ENCODE results near the gene SIL1.
"Not testable (repeated sequence)": the region's sequence is repeated elsewhere in the genome, so short reads cannot be mapped to it uniquely, and the experiment has no call there.

SIL1 gene

DNA sequence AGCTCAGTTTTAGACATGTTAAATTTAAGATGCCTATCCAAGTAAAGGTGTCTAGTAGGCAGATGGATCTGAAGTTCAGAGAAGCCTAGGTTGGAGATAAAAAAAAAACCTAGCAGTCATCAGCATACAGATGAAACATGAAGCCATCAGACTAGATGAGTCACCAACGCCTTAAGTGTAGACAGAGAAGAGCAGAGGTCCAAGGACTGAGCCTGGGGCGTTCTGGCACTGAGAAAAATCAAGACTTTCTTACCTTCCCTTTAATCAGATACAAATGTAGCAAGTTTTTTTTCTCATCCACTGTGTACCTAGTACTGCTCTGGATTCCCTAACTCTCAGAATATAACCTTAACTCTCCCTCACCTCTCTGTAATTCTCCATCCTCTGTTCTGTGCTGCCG, 97.3 kb downstream of the SIL1 start:
- DNase-seq, result no peak

DNA sequence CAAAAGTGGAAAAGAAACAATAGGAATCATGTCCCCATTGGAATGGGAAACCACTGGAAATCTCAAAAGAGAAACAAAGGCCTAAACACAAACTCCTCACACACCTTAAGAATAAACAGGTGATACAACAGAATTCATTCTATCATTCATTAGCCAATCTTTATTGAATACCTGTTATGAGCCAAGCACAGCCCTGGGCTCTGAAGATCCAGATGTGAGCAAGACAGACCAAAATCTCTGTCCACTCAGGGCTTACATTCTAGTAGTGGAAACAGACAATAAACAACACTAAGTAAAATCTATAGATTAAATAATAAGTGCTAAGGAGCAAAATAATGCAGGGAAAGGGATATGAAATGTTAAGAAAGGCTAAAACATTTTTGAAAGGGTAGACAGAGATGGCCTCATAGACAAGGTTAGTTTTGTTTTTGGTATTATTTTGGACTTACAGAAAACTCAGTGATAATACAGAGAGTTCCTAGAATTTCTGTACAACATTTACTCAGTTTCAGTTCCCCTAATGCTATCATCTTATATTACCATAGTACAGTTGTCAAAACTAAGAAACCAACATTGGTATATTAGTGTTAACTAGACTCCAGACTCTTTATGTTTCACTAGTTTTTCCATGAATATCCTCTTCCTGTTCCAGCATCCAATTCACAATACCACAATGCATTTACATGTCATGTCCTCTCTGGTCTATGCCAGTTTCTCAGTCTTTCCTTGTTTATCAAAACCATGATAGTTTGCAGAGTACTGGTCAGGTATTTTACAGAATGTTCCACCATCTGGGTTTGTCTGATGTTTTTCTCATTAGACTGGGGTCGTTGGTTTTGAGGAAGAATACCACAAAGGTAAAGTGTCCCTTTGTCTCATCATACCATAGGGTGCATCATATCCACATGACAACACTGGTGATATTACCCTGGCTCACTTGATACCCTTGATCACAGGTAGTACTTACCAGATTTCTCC, 103.7 kb downstream of the SIL1 start:
- no peak for DNase-seq

DNA sequence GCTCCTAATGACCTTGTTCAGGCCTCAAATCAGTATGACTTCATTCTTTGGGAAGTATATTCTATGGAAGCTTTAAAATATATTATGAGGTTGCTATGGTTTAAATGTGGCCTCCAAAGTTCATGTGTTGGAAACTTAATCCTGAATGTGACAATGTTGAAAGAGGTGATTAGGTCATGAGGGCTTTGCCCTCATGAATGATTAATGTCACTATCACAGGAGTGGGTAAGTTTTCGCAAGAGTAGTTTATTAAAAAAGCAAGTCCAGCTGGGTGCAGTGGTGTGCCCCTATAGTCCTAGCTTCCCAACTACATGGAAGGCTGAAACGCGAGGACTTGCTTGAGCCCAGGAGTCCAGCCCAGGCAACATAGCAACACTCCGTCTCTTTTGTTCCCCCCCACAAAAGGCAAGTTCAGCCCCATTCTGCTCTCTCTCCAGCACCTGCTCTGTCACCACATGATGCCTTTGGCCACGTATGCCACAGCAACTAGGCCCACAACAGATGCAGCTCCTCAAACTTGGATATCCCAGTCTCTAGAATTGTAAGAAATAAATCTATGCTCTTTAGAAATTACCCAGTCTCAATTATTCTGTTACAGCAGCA, 105.3 kb downstream of the SIL1 start:
- no peak for DNase-seq

DNA sequence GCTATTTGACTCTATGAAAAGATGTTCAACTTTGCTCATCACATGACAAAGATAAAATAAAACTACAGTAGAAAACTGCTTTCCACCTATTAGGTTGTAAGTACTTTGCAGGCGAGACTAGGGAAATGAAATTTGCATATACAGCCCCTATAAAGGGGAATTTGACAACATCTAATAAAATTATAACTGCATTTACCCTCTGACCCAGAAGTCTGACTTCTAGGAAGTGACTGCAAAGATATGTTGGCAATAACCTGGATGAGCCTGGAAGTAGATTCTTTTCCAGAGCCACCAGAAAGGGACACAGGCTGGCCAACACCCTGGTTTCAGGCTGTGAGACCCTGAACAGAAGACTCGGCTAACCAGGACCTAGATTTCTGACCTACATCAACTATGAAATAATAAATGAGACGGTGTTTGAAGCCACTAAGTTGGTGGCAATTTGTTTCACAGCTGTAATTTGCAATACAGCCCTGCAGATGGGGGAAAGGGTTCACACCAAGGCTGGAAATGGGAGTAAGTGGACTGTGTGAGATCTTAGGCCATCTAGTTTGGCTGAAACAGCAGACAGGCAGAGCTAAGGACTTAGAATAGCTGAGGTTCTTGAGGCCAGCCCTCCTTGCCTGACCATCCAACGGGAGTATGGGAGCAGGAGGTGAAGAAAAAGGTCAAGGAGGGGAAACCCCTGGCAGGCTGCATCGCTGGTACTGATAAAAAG, 106.6 kb downstream of the SIL1 start:
- DNase-seq, result no peak

DNA sequence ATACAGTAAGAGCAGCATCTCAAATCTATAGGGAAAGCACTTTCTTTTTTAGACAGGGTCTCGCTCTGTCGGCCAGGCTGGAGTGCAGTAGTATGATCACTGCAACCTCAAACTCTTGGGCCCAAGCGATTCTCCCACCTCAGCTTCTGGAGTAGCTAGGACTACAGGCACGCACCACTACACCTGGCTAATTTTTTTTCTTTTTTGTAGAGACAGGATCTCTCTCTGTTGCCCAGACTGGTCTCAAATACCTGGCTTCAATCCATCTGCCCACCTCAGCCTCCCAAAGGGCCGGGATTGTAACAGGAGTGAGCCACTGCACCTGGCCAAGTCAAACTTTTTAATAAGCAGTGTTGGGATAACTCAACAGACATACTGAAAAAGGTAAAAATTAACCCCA, 107.6 kb downstream of the SIL1 start:
- no peak for DNase-seq

DNA sequence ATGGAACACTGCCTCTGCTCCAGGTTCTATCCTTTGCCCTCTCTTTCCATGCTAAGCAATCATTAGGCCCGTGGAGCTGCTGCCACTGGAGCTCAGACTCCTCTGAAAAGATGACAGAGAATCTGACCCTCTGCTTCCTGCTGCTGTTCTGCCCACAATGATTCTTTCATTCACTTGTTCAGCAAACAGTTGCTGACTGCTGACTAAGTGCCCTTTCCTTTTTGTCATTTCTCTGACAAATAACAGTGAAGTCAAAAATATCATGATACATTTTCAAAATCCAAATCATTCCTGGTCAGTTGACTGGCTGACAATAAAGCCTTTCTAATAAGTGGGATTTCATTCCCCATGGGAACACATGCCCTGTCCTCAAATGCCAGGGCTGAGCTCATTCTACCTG, 110.1 kb downstream of the SIL1 start:
- DNase-seq, result no peak

DNA sequence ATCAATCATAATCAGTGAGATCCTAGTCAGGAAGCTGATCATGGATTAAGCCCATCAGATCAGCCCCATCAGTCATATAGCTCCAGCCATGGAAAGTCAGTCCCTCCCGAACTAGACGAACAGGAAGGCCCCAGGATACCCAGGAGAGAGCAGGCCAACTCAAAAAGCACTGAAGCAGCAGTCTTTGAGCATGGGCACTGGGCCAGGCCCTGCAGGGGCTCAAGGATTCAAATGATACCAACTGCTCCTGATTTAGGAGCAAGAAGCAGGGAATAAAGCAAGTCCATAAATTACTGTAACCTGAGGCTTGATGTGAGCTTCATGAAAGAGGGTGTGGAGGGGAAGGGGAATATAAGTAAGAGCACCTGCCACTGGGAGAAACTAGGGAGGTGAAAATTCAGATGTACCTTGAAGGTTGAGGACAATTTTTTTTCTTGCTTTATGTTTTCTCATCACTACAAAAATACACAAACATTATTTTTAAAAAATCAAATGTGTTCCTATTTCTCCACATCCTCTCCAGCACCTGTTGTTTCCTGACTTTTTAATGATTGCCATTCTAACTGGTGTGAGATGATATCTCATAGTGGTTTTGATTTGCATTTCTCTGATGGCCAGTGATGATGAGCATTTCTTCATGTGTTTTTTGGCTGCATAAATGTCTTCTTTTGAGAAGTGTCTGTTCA, 115.2 kb downstream of the SIL1 start:
- no peak for DNase-seq

DNA sequence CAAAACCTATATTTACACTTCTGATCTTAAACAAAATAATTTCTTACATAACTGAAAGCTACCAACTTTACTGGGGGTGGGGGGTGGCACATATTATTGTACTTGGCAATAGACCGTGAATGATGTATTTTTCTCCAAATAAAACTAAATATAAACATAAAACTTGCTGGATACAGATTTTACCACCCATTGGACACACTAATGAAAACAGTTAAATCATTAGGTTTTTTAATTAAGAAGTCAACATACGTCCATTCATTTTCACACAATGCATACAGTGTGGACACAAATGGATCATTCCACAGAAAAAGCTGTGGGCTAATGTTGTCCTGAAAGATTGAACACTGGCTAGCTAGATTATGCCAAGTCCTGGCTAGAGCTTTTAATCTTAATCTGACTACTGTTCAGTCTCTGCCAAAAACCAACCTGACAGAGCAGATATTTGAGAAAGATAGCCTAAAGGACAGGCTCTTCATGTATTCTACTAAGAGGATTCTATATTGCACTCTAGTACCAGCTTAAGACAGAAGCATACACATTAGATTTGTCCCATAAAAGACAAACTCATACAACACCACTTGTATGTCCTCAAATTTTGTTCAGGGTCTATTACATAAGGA, 118.1 kb downstream of the SIL1 start:
- no peak for DNase-seq

DNA sequence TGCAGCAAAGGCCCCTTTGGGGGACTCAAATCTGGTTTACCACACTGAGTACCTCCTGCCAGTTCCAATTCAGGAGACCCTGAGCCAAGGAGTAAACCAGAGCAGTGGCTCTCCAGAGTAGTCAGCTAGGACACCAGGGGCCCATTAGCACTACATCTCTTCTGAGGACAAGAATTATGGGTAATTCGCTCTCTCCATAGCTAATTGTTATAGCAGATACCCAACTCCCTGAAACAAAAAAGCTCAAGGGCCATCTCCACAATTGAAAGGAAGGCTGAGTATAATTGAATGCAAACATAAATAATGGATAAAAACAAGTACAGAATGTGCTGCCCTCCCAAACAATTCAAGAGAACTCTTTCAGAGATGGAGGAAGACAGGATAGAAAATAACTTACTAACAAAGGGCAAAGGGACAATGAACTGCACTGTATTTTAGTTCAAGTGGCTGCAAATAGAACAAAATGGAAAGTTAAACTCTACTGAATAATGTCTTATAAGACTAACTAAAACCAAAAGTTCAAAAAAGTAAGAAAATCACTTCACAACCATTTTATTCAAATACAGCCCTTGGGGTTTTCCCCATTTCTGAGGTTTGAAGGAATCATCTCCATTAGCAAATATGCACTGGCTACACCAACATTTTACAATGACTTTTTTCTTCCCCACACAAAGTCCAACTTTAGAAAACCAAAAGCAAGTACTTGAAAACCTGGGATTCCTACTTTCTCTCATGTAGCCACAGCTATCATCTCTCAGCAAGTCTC, 118.8 kb downstream of the SIL1 start:
- DNase-seq, result no peak

DNA sequence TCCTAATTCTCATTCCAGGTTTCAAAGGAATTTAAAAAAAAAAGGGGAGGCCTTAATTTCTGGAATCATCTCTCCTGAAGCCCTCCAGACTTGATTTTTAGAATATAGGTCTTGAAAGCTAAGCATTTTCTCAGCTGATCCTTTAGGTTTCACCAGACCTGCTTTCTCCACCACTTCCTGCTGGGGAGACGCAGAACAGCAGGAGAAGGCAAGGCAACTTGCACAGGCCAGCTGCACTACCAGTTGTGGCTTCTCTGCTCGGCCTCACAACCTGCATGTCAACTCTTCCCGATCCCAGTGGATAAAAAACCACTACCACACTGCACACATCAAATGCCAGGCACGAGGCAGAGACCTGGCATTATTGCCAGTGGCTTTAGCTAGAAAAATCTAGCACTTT, 119.8 kb downstream of the SIL1 start:
- DNase-seq, result no peak

DNA sequence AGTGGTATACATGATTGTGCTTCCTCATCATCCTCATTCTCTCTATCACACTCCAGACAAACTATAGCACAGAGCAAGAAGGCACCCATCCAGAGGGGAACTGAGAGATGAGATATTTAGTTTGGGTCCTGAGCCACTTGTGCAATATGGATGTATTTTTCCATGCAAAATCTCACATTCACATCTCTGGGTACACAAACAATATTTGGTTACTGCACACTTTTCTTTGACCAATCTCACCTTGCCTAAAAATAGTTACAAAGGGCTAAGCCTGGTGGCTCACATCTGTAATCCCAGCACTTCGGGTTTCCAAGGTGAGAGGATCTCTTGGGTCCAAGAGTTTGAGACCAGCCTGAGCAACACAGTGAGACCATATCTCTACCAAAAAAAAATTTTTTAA, 120.3 kb downstream of the SIL1 start:
- DNase-seq, result no peak

DNA sequence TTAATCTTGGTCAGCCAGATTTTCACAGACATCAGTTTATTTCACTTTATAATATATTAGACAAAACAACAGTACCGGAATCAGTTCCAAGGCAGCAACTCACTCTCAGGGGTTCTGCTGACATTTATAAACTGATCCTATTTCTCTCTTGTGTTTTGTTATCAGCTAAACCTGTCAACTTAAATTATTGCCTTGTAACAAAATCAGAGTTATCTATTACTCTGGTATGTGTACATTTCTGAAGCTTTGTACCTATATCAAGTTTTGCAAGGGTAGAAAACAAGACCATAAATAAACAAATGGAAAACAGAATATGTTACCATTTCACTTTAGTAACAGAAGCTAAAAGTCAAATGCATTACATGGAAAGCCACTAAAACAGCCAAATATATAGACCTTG, 122.1 kb downstream of the SIL1 start:
- no peak for DNase-seq

DNA sequence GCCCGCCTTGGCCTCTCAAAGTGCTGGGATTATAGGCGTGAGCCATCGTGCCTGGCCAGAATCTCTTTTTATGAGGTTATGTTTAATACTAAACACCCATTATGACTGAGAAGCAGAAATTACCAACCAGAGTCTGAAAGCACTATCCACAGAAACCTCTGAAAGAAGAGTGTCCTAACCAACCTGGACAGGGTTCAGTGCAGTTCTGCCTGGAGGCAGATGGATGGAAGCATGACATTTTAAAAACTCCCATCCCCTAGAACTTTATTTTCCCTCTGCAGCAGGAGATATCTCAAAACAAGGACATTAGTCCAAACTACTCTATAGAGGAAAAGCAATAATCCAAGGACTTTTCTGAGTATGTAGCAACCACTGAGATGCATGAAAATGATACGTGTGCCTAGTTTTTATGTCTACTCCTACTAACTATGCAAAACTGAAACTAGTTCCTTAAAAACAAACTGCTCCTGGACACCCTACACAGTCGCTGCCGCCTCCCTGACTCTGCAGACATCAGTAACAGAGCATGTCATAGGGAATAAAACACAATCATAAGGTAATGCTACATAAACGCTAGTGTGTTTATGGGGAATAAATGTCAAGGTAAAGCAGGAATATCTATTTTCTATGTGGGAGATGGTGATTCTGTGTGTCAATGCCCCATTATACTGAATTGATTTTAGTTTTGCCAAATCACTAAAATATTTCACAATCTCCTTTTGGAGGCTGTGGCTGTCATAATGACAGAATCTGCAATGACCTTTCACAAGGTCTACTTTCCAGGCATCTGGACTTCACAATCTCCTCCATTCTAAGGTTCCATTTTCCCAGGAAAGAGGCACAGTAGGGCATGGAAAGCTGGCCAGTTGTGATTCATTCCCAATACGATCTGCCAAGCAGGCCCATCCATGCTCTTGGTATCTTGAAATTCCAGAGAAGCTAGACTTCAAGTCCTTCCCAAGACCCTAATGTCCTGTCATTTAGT, 122.8 kb downstream of the SIL1 start:
- DNase-seq, result no peak

DNA sequence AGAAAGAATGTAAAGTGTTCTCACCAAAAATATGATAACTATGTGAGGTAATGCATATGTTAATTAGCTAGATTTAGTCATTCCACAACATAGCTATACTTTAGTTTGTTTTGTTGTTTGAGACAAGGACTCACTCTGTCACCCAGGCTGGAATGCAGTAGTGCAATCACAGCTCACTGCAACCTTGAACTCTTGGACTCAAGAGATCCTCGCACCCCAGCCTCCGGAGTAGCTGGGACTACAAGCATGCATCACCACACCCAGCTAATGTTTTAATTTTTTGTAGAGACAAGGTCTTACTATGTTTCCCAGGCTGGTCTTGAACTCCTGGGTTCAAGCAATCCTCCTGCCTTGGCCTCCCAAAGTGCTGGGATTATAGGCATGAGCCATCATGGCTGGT, 124.2 kb downstream of the SIL1 start:
- DNase-seq, result not testable (repeated sequence)

DNA sequence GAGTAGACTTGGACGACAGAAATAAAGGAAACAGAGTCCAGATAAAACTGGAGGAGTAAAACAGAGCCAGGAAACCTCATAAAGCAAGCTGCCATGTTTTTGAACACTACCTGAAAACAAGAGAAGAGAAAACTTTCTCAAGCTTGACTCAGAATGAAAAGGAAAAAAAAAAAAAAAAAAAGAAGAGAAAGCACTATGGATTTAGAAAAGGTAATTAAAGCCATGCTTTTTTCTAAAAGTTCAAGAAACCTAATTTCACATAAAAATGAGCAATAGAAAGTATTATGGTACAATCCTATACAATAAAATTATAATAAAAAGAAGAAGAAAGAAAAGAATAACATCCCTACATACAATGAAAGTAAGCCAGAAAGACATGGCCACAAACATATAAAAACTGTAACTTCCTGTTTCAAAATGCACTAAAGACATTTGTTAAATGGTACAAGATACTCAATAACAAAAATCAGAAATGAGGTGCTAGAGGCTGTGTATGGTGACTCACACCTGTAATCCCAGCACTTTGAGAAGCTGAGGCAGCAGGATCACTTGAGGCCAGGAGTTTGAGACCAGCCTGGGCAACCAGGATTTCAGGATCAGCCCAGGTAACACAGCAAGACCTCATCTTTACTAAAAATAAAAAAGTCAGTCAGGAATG, 129.5 kb downstream of the SIL1 start:
- DNase-seq, result no peak

DNA sequence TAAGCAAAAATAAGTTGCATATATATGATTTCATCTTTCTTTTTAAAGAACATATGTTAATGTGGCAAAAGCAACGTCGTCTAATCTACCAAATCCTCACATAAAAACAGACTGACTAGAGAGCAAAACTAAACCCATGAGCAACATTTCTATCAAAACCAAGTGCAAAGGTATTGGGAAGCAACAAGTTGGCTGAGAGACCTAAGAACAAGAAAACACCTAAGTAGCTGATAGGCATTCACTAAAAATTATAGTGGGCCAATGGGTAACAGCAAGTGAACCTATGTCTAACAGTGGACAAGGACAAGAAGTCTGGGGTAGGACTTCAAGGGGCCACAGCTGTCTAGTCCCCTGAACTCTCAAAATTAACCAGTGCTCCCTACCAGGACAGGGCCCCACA, 130.1 kb downstream of the SIL1 start:
- no peak for DNase-seq

DNA sequence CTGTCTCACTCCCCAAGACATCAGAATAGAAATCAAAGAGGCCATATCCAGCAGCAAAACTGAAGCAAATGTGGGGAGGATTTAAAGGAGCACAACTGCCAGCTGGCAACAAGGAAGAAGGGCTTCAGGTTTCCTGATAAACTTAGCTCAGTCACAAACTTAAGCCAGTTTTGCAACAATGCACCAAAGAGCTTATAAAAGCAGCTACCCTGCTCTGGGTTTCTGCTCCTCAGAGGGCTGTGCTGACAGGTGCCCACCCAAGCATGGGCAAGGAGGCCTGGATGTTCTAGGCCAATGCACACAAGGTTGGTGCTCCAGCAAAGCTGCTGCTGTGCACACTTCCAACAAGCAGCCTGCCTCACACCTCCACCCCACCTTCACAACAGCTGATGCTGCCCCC, 132.9 kb downstream of the SIL1 start:
- DNase-seq, result no peak

DNA sequence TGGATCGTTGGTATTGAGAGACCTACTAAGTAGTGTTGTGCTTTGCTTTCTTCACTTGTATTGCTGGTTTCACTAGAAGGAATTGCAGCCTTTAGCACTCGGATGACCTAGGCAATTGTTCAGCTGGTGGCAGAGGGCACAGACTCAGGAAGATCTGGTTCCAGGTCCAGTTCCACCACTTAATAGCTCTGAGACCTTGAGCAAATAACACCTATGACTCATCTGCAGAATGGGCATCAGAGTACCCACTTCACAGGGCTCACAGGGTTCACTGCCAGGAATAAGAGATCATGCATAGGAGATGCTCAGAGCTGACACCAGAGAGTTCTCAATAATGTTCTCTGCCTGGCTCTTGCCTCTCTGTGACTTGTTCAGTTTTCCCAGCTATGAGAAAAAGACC, 133.6 kb downstream of the SIL1 start:
- no peak for DNase-seq

DNA sequence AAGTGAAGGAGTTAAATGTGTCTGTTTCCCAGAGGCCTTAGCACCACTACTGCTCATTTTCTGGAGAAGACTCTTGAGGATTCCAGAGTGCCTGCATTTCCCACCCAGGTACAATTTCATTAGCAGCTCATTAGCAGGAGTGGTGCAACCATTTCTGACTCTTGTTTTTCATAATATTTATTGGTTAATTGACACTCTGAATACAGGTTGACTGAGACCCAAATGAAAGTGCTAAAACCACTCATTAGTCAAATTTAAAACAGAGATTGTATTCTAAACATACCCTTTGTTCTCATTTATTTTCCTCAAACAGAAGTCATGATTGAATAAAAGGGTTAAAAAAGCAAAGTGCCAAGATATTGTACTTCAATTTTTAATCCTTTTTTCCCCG, 134.5 kb downstream of the SIL1 start:
- DNase-seq, result no peak
